WI38 (cell line): ENCODE data around the gene GPSM1.

Source experiments
- H3K4me3 ChIP-seq: 2 replicates; pipeline ENCODE4 v1.5.1; 2011; ENCODE audit warnings: low read depth, mild to moderate bottlenecking, control low read depth, low read length
- CTCF ChIP-seq: IDR thresholded peaks from 2 replicates; pipeline ENCODE4 v1.5.1; 2012; ENCODE audit warnings: low read depth, mild to moderate bottlenecking, control low read depth, low read length

GPSM1 gene

GRCh38 chr9:136286359-136286986 is 40.9 kb upstream of the GPSM1 start:
- no peak overlapping the region for H3K4me3 ChIP-seq
- TF ChIP-seq CTCF: no peak

GRCh38 chr9:136286987-136287379 is 40.4 kb upstream of the GPSM1 start:
- H3K4me3 ChIP-seq: no peak overlapping the region
- TF ChIP-seq CTCF: no peak

- no peak overlapping the region for H3K4me3 ChIP-seq
- TF ChIP-seq CTCF: no peak
Observed at GRCh38 chr9:136287960-136288753, 39.2 kb upstream of the GPSM1 start.

GRCh38 chr9:136289651-136290507 is 37.5 kb upstream of the GPSM1 start:
- no peak for TF ChIP-seq CTCF
- H3K4me3 ChIP-seq: no peak overlapping the region

GRCh38 chr9:136290508-136291000 is 36.8 kb upstream of the GPSM1 start:
- TF ChIP-seq CTCF: no peak
- H3K4me3 ChIP-seq: no peak overlapping the region

GRCh38 chr9:136291306-136292025 is 35.9 kb upstream of the GPSM1 start:
- no peak overlapping the region for H3K4me3 ChIP-seq
- no peak for TF ChIP-seq CTCF
